HG03442 (cell line): ENCODE data around the gene SHISA9.
"Not testable (repeated sequence)": the region's sequence is repeated elsewhere in the genome, so short reads cannot be mapped to it uniquely, and the experiment has no call there.

ENCODE experiments used
- ATAC-seq: cut with Tn5 transposase; IDR thresholded peaks from one replicate; pipeline ENCODE4 v1.9.1; 2021; ENCODE audit warnings: mild to moderate bottlenecking, moderate library complexity; ENCODE audit not compliant: unreplicated experiment

SHISA9 gene

DNA sequence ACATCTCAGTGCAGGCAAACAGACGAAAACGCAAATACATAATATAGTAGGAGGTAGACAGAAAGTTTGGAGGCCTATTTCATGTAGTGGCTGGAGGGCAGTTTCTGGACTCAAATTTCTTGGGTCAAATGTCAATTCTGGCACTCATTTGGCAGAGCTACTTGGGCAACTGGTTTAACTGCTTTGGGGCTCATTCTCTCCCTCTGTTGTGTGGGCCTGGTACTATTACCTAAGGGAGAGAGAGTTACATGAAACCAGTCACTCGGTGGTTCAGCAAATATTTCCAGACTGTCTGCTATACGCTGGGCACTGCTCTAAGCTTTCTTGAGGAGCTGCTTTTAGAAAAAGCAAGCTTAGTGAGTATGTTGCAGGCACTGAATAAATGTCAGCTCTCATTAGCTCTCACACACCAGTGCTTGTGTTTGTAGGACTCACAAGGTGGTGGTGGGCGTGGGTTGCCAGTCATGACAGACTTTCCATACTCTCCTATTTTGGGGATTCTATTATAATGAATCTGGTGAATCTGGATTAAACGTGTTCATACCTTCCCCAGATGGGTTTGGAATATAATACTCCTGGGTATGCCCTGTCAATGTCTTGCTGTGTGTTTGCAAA is 1.8 kb upstream of the SHISA9 start:
- ATAC-seq = no peak

DNA sequence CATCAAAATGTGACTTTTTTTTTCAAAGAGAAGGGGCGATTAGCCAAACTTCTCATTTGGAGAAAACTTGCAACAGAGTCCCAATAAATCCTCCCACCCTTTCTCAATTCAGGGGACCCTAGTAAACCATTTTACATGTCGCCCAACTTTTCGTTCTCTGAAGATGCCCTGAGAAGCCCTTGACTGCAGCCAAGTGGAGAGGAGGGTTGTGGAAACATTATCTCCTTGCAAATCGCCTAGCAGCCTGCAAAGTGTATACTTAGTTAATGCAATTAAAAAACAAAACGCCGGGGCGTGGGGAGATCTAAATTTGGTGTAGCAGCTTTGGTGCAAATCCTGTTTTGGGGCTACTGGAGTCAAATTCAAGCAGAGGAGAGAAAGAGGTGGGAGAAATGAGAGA is 1.2 kb upstream of the SHISA9 start:
- no peak for ATAC-seq

DNA sequence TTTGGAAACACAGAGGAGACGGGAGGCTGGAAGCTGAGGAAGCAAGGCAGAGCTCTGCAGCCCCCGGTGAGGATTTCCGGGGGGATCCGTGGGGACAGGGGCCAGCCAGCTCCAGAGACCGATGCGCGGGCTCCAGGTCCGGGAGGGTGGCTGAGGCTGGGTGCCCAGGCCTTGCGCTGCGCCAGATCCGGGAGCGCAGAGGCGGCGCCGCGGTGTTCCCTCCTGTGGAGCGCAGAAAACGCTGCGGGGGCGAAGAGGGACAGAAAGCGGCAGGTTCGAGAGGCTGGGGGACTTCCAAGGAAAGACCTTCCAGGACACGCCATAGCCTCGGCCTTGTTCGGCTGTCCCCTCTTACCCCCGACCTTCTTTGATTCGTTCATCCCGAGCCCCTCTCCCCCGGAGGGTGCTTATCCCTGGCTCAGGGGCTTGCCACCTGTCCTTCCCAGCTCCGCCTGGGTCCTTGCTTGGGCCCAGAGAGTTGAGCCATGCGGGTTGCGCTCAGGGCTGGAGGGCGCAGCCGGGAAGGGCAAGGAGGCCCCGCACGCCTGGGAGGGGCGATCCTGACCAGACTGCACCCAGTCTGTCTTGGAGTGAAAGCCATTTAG is 697 bp upstream of the SHISA9 start:
- no peak for ATAC-seq

DNA sequence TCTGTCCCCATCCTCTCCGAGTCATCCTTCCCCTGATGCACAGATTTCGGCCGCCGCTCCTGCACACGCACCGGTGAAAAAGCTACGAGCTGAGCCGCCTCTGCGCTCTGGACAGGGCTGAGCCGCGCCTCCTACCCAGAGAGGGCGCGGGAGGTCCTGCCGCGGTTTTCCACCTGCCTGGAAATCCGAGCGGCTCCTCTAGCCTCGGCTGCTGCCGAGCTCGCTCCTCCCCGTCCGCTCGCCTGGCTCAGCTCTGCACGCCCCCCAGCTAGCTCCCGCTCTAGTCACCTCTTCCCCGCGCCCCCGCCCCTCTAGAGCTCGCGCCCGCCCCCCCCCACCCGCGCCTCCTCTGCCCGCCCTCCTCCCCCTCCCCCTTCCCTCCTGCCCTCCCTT is 198 bp upstream of the SHISA9 start:
- no peak for ATAC-seq

DNA sequence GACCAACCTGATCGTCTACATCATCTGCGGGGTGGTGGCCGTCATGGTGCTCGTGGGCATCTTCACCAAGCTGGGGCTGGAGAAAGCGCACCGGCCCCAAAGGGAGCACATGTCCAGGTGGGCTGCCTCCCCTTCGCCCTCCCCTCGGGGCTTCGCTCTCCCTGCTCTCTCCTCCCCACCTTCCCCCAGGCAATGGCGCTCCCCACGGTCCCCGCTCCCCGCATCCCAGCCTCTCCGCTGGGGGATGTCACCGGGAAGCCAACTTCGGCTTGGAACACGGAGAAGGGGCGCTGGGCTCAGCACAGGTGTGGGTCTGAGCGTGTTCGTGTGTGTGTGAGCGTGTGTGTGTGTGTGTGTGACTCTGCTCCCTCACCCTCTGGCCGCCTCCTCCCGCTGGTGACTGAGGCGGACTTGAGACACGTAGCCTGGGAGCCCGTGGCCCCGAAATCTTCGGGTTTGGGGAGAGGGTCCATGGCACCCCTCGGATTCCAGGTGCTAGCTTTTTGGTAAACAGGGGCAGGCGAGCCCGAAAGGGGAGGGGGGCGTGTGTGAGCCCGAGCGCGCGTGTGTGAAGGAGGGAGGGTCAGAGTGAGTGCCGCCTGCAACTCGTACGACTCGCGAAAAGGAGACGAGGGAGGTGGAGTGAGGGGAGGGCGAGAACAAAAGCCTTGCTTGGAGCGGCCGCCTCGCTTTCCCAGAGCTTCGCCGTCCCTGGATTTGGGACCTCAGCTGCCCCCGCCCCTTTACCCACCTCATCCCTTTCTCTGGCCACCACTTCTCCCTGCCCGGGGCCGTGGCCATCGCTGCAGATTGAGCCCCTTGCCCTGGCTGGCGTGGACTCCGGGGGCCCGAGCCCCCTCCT is 1.3 kb downstream of the SHISA9 start:
- no peak for ATAC-seq

DNA sequence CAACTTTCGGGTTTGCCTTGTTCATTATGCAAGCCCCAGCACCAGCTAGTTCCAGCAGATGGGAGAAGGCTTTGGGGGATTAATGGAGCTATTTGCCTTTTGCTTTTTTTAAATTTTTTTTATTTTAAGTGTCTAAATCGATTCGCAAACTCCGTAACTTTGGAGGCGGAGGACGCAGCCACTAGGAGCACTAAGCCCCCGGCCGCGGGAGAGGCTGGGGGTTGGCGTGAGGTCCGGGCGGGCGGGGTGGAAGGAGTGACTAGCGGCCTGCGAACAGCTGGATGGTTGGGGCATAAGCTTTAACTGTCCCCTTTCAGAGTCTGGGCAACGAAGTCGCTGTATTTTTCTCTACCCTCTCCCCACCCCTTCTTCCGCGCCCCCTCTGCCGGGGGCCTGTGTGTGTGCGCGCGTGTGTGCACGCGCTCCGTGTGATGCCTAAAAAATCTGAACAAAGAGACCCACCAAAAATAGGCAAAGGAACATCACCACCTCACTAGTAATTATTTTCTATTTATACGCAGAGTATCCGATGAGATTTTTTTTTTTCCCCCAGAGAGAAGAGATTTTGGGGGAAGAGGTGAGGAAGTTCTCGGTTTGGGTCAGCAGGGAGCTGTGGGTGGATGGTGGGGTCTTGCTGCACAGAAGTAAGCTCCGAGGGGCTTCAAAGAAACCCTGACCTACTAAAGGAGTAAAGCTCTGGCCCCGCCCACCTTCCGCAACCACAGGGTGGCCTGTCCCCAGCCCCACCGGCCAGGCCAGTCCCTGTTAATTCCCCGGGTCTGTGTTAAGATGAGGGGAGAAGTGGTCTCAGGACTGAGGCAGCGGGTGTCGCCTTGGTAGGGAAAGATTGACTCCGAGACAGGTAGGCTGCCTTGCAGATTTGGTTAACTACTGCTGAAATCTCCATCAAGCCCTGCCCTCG is 2.3 kb downstream of the SHISA9 start:
- ATAC-seq = no peak

DNA sequence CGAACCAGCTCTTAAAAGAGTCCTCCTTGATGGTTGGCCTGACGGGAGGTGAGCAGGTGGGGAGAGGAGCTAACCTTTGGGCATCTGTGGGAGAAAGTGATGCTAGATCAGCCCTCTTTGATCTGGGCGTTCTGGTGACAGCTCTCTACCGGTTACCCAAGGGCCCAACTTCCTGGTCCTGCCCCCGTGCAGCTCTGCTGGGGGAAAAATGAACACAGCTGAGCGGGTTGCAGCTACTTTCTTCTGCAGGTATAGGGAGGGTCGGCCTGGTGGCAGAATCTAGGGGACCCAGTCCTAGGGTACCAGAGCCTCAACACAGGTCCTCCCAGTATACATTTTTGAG is 2.9 kb downstream of the SHISA9 start:
- ATAC-seq = no peak

DNA sequence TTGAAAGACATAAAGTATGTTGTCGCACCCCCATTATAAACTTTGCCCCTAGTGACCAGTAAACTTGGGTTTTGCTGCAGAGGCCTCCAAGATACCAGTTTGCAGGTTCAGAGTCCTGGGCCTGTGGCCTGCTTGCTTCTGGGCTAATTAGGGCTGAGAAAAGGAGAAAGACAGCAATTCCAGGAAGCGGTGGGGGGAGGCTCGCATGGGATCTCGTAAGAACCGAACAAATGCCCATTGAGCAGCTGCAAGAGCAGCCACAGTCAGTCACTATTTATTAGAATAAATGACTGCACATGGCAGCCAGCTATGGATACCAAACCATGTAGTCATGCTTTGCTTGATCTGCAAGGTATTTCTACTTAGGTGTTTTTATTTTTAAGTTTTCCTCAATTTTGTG is 4.9 kb downstream of the SHISA9 start:
- ATAC-seq = no peak

DNA sequence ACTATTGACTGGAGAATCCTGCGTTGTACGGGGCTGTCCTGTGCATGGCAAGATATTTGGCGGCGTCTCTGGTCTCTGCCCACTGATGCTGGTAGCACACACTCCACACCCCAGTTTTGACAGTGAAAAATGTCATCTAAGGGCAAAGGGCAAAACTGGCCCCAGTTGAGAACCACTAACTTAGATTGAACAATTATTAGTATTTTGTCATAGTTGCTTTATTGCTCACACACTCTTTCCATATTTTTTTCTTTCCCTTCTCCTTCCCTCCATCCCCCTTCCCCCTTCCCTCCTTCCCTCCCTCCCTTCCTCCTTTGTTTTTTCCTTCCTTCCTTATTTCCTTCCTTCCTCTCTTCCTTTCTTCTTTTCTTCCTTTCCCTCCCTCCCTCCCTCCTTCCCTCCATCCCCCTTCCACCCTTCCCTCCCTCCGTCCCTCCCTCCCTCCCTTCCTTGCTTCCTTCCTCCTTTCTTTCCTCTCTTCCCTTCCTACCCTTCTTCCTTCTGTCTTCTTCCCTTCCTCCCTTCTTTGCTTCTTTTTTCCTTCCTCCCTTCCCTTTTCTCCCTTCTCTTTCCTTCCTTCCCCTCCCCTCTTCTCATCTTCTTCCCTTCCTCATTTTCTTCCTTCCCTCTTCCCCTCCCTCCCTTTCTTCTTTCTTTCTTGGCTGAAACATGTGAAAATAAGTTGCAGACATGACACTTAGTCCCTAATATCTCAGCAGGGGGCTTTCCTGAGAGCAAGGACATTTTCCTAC is 5.5 kb downstream of the SHISA9 start:
- ATAC-seq = no peak

DNA sequence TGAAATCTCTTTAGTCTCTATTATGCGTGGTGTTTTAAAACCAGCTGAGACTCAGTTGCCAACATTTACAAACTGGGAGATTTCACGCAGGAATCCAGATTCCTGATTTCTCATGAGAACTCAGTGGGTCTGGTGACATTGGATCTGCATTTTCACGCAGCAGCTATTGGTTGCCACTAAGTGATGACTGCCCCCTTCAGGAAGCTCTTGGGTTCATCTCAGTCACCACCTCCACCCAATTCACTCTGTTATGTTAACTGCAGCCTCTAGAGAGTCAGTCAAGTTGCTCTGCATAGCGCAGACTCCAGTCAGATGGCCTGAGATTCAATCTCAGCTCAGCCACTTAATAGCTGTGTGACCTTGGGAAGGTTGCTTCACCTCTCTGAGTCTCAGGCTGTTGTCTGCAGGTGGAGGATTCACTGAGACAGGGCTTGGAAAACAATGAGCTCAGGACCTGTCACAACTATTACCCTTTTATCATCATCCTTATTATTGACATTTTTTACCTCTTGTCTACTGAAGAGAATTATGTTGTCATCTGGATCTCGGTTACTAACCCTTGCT is 6.4 kb downstream of the SHISA9 start:
- no peak for ATAC-seq

DNA sequence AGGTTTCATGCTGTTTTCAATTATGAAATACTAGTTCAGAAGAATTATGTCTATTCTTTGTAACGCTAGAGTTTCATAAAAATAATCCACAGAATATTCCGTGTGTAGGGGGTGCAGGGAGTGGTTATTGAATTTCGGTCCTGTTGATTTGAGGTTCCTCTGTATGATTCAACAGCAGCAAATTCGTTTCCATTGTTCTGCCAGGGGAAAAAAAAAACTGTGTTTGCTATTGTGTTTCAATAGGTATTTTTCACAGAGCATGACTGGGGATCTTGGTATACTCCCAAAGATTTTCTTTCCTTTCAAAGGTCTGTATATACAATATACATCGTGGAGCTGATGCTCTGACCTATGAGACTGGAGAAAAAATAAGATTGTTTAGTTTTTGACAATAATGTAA is 15.8 kb downstream of the SHISA9 start:
- no peak for ATAC-seq

DNA sequence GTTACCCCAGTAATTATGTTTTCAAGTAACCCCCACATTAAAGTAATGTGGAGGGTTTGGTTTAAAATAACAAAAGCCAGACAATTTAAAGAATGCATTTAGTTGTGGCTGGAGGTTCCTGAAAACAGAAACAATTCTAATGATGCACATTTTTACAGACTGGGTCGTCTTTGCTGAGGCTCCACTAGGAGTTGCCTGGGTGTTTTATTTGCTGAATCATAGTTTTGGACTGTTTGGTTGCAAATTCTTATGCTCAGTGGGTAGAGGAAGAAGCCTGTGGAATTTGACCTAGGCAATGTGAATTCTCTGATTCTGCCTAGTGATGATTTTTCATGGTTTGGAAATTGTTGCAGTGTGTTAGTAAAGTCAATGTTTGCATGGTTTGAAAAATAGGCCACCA is 16.3 kb downstream of the SHISA9 start:
- ATAC-seq = no peak

DNA sequence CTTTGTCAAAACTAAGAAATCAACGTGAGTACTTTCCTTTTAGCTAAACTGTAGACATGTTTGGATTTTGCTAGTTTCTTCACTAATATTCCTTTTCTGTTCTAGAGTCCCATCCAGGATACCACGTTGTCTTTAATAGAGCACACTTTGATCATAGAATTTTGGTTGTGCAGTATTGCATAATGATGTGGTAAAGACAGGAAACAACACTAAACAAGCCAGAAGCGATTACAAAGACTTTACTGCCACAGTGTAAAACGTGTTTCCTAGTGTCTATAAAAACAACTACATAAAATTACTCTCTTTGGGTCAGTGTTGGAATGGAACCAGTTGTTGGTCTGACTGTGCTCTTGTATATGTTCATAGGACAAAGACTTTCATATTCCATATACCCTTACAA is 19.3 kb downstream of the SHISA9 start:
- no peak for ATAC-seq

DNA sequence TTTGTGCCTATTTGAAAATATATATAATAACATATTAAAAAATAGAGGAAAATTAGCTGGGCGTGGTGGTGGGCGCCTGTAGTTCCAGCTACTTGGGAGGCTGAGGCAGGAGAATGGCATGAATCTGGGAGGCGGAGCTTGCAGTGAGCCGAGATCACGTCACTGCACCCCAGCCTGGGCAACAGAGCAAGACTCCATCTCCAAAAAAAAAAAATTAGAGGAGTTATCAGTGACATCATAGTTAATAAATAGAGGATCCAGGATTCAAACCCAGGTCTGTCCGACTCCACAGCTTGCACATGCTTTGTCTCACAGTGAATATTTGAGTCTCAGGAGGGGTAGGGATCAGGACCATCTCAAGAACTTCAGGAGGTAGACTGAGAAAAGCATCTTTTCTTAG is 22.2 kb downstream of the SHISA9 start:
- ATAC-seq = not testable (repeated sequence)

DNA sequence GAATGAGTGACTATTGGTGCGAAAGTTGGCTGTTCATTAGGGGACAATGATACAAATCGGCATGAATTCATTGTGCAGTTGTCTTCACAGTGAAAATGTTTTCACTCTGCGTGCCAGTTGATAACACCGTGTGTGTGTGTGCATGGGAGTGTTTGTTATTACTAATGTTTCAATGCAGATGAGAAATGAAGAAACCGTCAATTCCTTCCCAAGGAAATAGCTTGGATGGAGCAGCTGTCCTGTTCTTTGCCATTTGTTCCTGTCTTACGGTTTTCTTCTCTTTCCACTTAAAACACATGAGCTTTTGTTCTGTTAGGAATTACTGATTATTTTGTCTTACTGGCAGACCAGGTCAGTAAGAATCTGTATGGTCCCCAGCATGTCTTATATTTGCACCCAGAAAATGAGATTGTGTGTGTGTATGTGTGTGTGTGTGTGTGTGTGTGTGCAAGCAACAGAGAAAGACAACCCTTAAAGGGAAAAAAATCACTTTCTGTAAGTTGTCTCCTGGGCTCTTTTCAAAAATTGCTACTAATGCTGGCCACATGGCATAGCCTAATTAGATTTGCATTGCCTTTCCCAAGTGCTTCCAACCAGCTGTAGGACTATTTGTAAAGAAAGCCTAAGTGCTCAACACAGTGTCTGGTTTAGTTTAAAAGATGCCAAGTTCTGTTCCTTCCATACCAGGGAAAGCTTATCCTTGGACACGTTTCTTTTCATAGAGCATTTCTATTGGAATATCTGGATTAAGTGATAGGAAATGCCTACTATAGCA is 23.8 kb downstream of the SHISA9 start:
- ATAC-seq = no peak

DNA sequence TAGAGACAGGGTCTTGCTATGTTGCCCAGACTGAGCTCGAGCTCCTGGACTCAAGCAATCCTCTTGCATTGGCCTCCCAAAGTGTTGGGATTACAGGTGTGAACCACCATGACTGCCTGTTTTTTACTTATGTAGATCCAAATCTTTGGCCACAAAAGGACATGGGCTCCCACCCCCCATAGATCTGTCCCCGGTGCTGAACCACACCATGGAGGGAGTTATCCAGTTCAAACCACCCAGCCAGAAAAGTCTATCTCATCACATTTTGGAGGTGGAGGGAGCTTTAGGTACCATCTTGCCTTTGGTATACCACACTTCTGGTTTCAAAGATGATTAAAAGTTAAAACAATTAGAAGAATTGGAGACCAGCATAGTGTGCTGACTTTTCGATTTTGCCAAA is 26.2 kb downstream of the SHISA9 start:
- no peak for ATAC-seq

DNA sequence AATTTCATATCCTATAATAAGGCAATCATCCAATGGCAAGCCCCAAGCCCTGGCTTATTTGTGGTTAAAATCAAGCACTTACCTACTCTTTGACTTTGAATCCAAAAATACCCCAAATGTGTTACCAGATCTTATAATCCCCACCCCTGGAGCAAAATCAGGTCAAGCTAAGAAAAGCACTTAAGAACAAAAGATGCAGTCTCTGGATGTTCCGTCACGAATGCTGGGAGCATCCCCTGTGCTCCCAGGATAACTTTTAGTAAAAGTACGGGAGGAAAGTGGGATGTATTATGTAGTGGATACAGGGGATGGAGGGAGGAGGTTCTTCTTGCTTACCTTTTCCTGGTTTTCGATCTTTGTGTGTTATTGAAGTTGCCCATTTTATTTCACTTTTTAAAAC is 29.5 kb downstream of the SHISA9 start:
- no peak for ATAC-seq

DNA sequence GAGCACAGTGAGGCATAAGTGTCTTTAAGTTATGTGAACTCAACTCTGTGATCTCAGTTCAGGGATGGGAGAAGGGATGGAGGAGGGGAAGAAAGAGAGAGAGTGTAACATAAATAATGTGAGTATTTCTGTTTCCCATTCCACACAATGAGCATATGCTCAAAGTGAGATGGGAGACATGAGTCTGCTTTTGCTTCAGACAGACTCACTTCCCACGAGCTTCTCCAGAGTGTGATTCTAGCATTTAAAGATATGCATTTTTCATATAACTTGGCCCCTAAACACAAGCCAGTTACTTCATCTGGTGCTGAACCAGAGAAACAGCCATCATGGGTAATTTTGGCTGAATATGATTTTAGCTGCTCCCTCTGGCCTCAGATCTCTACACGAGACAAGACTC is 35.0 kb downstream of the SHISA9 start:
- ATAC-seq = no peak

DNA sequence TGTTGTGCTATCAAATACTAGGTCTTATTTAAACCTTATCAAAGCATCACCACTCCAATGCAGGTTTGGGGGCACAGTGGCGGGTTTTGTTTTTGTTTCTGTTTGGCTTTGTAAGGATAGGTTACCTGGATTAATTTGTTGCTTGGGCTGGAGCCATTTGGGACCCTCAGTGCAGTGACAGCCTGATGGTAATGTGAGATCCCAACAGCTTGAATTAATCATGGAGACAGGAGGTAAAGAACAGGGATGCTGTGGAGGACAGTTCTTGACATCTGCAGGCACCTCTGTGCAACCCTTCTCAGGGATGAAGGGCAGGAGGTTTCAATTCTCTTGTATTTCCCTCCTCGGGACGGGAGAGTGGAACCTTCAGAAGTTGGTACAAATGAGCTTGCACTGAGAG is 40.5 kb downstream of the SHISA9 start:
- no peak for ATAC-seq

DNA sequence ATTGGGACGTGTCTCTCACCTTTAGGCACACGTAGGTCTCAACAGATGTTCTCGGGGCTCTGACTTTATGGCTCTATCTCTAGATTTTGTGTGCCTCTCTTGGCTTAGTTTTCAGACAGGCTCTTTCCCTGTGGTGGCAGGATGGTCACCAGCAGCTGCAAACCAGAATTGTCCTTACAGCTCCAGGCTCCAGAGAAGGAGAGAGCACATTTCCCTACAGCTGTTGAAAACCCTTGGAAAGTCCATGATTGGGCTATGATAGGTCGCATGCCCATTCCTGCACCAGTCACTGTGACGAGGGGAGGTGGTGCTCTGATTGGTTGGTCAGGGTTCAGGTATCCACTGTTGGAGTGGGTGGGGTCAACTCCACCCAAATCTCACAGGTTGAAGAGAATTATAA is 41.5 kb downstream of the SHISA9 start:
- ATAC-seq = no peak
